ENCODE measurements around the gene MLLT6.
A peak's percentile ranks its signal among the peaks of the same experiment; 100 is the strongest.

MLLT6 gene

GRCh38 chr17:38745545-38745944 lies 40.5 kb downstream of the MLLT6 start:
- peak; percentile 73 to 88 for DNase-seq

- DNase-seq = no peak
These were observed 41.2 kb downstream of the MLLT6 start for GRCh38 chr17:38746004-38746848.

GRCh38 chr17:38746849-38747462 lies 41.9 kb downstream of the MLLT6 start:
- no peak for DNase-seq

GRCh38 chr17:38747463-38748148 lies 42.5 kb downstream of the MLLT6 start:
- DNase-seq = peak; percentile 47 to 51

GRCh38 chr17:38748149-38748891 lies 43.2 kb downstream of the MLLT6 start, which contains the start of gene PCGF2:
PCGF2 (minus strand) TSS chr17:38748336; CDS start chr17:38740402, 7,934 bp downstream.
- DNase-seq = peak; percentile 95 to 96

GRCh38 chr17:38748892-38749222 lies 43.8 kb downstream of the MLLT6 start:
- DNase-seq = peak in 1 of 2 experiments; percentile 66

GRCh38 chr17:38749223-38750043 lies 44.4 kb downstream of the MLLT6 start:
- DNase-seq = peak; percentile 59 to 79

GRCh38 chr17:38750044-38750311 lies 44.9 kb downstream of the MLLT6 start:
- DNase-seq = no peak

GRCh38 chr17:38750312-38751121 lies 45.4 kb downstream of the MLLT6 start:
- DNase-seq = peak; percentile 25 to 57

GRCh38 chr17:38751144-38751807 lies 46.2 kb downstream of the MLLT6 start:
- DNase-seq = peak; percentile 59 to 78

GRCh38 chr17:38751808-38752307 lies 46.8 kb downstream of the MLLT6 start:
- DNase-seq = peak; percentile 85 to 88

- DNase-seq = peak; percentile 99 to 100
These were observed 47.4 kb downstream of the MLLT6 start, which contains the start of gene PSMB3 for GRCh38 chr17:38752308-38753070. PSMB3 (plus strand) TSS chr17:38752741; CDS start chr17:38752827, 86 bp downstream.

GRCh38 chr17:38753071-38753506 lies 48.0 kb downstream of the MLLT6 start:
- DNase-seq = no peak

- DNase-seq = peak; percentile 20 to 28
These were observed 56.5 kb downstream of the MLLT6 start for GRCh38 chr17:38761612-38762011.

- DNase-seq = no peak
These were observed 57.2 kb downstream of the MLLT6 start for GRCh38 chr17:38762231-38762630.

- DNase-seq = no peak
These were observed 61.3 kb downstream of the MLLT6 start for GRCh38 chr17:38766341-38766740.

GRCh38 chr17:38768417-38768816 lies 63.3 kb downstream of the MLLT6 start:
- DNase-seq = no peak

GRCh38 chr17:38773258-38773657 lies 68.2 kb downstream of the MLLT6 start:
- no peak for DNase-seq

GRCh38 chr17:38777641-38778250 lies 72.7 kb downstream of the MLLT6 start:
- no peak for DNase-seq

All from NCI-H2081 (cell line).